ENCODE results near the gene GARIN3.

GRCh38 chr5:157184117-157184670 is 18.1 kb upstream of the GARIN3 start:
- TF ChIP-seq, protein P1, sequence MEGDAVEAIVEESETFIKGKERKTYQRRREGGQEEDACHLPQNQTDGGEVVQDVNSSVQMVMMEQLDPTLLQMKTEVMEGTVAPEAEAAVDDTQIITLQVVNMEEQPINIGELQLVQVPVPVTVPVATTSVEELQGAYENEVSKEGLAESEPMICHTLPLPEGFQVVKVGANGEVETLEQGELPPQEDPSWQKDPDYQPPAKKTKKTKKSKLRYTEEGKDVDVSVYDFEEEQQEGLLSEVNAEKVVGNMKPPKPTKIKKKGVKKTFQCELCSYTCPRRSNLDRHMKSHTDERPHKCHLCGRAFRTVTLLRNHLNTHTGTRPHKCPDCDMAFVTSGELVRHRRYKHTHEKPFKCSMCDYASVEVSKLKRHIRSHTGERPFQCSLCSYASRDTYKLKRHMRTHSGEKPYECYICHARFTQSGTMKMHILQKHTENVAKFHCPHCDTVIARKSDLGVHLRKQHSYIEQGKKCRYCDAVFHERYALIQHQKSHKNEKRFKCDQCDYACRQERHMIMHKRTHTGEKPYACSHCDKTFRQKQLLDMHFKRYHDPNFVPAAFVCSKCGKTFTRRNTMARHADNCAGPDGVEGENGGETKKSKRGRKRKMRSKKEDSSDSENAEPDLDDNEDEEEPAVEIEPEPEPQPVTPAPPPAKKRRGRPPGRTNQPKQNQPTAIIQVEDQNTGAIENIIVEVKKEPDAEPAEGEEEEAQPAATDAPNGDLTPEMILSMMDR (IDR thresholded peaks at IDR 0.05; ENCODE audit: low read depth, low read length, poor library complexity, severe bottlenecking): no peak
- no peak for TF ChIP-seq EZH2phosphoT487 (IDR thresholded peaks at IDR 0.05; ENCODE audit: borderline replicate concordance, low read length)
